Measurements from ENCODE around the gene CST6.

GRCh38 chr11:66026017-66026529 lies 14.3 kb downstream of the CST6 start, which contains the start of gene CATSPER1:
- TF ChIP-seq CTCF (IDR thresholded peaks at IDR 0.05) (no peak), POLR2A (IDR thresholded peaks at IDR 0.05) (no peak), POLR2AphosphoS5 (IDR thresholded peaks at IDR 0.05) (no peak)

All from transverse colon (tissue), 4 donors.